NCI-H2196 treated with DMSO at 0.1 percent for 48 hours (cell line): ENCODE data around the gene ARHGAP15.

Experiments used
- DNase-seq: peaks from one replicate; lab custom pipeline; 2025; ENCODE audit not compliant: unreplicated experiment; lab: John Stamatoyannopoulos, UW

ARHGAP15 gene

DNA sequence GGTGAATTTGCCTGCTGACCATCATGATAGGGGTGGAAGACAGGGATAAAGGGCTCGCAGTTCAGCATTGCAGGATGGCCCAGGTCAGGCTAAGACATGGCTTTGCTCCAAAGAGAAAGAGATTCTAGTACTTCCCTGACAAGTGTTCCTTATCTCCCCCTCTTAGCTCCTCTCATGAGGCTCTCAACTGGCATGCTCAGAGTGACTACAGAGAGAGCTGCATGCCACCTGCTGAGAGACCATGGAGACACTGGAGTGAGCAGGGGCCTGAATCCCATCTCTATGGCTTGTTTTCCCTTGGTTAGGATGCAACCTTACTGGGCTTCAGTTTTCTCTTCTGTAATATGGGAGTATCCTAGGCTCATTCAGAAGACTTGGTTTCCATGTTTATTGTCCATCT, 94.3 kb downstream of the ARHGAP15 start:
- DNase-seq: no peak

DNA sequence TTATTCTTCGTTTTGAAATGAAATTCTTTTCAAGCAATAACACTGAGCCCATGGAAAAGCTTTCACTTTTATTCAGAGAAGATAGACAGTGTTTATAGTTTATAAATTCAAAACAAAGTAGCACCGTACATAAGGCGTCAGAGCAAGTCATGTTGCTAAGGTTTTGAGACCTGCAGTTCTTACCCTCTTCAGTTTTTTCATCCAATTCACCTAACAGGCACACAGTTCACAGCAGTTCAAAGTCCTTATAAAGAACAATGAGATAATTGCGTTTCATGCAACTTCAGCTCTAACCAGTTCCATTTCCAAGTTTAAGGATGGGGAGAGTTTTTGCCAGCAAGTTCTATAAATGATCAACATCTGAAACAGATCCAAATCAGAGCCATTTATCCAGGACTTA, 96.7 kb downstream of the ARHGAP15 start:
- DNase-seq: no peak

DNA sequence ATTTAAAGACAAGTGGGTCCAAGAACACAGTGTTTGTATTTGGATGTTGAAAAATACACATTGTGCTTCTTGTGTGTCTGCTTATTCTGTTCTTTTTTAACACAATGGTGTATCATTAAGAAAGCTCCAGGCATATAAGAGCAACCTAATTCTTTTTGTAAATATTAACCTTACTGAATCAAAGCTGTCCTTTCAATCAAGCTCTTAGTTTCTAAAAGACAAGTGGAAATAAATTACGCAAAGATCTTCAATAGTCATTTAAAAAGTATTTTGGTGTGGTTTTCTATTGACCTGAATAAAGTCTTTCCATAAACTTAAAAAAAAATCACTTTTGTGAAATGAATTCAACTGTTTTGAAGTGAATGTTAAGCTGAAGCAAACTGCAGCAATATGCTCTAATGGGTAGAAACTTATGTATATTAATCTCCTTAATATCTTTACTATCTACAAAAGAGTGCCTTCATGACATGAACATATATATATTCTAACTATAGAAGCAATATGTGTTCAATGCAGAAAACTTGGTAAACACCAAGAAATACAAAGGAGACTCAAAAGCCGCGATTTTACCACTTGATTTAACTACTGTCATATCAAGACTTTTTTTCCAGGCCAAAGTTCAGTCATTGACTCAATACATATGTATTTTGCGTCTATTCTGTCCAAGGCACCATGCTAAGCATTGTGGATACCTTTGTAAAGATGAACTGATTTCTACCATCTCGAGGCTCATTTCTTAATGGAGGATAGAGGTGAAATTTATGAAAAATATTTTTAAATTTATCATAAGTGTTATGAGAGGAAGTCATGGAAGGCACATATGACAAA, 97.7 kb downstream of the ARHGAP15 start:
- no peak for DNase-seq

DNA sequence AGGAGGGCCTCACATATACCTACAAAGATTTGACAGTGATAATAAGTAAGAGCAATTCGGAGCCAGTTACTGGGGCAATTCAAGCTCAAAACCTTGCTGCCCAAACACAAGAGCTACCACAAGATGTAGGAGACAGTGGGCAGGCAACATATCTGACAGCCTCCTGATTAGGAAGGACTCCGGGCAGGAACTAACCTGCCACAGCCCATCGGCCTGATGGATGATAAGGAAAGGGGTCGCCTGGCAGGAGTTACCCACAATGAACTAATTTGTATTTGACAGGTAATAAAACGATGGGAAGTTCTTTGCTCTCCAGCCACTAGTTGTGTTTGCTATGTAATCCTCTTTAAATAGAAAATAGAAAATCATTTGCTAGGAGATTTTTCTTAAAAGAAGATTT, 100.2 kb downstream of the ARHGAP15 start:
- DNase-seq: no peak

DNA sequence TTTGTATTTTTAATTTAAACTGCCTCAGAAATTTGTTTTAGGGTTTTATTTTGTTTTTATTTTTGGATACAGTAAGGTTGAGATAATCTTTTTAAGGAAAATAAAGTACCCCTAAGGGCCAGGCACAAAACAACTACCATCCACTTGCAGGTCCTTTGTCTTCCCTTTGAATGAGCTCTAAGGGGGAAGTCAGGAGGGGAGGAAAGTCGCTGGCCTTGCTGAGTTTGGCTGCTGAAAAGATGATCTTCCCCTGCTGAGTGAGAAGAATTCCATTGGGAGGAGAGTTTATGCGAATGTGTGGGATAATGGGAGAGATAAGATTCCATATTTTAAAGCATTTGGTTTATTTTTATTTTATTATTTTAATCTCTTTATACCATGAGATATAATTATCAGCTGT, 100.7 kb downstream of the ARHGAP15 start:
- no peak for DNase-seq

DNA sequence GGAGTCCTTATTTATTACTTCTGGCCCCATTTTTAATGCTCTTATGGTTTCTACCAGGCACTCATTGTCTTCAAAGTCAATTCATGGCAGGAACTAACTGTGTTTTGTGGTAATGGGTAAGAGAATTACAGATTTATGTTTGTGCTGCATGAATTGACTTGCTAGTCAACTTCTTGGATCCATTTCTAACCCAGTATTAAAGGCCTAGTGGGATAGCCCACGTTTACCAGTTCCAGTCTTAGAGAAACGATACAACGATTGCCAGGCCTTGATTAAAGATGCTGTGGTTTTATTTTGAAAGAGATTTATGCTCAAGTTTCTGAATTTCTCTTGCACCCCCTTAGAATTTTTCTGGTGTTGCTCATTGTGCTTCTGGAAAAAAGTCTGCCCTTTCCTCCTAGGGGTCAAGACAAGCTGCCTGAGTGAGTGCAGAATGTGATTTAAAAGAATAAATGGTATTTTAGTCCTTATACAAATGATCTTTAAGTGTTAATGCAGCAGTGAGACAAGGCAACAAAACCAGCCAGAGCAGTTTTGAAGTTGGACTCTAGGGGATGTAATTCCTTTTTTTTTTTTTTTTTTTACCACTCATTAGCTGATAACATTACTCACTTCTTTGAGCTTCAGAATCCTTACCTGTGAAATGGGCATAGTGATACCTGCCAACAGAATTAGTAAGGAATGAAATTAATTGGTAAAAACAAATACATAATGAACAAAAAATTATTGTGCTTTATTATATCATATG, 101.5 kb downstream of the ARHGAP15 start:
- no peak for DNase-seq

DNA sequence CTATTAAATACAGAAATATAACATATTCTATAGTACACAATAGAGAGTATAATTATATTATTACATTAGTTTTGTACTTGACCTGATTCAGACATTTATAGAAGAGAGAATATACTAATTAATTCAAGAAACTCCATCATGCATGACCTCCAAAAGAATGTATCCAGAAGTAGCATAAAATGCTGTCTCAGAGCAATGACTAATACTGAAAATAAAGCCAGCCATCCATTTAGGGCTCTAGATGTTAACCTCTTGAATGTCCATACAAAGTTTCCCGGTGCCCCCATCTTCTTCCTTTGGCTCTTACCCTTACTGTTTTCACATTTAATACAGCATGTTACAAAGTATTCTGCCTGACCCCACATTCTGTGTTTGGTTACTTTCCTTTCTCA, 102.0 kb downstream of the ARHGAP15 start:
- no peak for DNase-seq

DNA sequence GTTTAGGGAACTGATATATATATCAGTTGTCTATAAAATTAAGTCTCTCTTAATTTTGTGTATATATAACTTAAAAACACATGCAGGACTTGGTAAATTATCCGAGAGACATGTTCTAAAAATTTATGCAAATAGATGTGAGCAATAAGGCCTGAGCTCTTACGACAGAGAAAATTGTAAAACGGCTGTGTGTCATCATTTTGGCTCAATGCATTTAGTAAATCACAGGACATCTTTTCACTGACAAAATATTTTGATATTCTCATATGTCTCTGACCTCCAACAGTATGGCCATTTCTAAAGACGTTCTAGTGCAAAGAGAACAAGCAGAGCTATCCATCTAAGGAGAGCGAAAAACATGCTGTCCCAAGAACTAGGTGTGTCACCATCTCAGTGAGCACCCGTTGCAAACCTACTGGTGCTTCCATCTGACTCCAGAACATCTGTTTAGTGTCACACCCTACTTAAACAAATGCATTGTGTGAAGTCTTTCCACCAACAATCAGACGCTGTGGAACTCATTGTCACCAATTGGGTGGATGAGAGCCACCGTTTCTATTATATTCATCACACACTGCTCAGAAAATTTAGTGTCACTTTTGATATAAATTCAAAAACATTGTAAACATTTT, 108.0 kb downstream of the ARHGAP15 start:
- DNase-seq: no peak

DNA sequence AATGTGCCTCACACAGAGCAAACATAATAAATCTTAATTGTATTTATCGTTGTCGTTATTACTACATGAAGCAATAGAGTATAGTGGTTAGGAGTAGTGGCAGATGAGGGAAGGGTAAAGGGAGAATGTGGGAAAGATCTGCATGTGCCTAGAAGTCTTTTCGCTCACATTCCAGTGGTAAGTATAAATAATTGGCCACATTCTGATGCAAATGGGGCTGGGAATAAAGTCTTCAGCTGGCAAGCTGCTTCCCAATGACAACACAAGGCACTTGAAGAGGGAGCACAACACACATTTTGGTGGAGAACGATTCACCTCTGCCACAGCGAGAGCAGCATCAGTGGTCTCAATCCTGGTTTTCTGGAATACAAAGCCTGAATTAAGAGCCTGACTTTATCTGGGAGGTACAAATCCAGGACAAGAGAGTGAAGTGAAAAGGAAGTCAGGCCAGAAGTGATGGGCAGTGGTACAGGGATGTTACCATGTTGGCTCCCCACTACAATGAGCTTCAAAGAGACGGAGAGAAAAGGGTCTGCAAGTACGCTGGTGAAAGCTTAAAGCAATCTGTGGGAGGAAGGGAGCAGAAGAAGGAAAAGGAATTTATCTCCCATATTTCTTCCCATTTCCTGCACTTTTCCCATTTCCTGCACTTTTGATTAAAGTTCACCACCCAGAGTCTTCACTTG, 112.3 kb downstream of the ARHGAP15 start:
- no peak for DNase-seq

DNA sequence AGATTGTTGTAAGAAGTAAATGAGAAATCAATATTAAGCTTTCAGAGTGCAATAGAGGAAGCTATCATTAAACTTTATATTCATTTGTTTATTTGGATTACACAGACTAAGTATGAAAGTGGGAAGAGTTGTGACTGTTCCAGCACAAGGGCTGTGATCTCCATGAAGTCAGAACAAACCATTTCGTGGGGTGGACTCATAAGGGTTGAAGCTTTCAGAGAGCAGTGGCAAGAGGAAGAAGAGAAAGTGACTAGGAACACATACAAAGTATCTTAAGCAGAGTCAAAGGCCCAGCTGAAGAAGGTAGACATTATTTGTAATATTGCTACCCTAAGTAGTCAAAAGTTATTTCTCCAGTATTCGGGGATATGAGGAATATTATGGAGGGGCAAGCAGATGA, 117.0 kb downstream of the ARHGAP15 start:
- DNase-seq: no peak

DNA sequence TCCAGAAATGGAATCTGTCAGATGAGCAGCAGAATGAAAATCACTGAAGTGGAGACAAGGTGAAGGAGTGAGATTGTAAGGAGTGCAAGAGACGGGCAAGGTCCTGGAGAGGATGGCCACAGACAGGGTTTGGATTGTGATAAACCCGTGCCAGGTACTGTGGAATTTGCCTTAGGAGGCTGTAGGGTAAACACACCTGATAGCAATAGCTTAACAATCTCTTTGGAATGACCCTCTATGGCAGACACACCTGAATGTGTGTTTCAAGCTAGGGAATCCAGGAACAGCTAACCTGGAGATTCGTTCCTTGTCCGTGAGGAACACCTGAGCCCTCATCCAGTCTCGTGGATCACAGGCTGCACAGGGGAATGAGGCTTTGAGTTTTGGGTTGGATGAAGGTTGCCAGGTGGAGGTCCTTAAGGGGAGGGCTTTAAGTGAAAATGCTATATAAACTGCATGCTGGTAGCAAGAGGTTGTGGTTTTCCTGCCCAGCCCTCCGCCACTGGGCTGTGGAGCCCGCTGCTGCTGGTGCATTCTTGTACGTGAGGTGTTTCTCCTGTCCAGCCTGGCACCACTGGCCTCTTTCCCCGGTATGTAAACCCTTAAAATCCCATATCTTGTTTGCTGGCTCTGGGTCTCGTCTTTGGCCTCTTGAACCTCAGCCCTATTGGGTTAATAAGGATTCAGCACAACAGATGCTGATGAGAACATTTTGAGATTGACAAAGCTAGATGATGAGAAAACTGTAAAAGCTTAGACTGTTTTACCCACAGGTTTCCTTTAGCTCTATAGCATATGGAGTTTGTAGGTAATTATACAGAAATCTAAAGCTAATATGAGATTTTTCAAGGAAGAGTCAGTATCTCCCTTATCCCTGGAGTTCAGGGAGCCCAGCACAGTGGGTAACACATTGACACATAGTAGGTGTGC, 117.9 kb downstream of the ARHGAP15 start:
- no peak for DNase-seq

DNA sequence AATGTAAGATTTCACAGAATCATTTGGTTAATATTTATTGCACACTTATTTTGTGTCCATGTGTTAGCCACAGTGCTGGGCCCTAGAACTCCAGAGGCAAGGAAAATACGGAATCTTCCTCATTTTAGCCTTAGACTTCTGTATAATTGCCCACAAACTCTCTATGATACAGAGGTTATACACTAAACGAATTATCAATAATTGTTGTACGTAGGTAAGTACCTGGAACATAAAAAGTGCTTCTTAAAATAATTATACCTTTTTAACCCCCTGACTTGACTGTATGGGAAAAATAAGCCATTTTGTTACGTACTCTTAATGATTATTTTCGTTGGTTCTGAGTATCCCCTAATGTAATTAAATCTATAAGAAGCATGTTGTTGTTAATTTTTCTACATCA, 119.4 kb downstream of the ARHGAP15 start:
- no peak for DNase-seq

DNA sequence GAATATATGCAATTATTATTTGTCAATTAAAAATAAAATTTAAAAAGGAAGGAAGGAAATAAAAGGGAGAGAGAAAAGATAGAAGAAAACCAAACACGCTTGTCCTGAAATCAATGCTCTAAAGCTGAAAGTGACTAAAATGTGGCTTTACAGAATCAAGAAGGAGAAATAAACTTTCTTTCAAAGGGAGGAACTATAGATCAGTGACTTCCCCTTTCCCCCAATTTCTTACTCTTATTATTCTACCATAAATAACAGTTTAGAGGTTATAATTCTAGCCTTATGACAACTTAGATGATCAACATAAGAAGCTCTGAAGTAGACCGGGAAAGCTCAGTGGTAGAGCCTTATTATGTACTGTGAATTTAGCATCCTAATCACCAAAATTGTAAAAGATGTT, 122.5 kb downstream of the ARHGAP15 start:
- DNase-seq: no peak

DNA sequence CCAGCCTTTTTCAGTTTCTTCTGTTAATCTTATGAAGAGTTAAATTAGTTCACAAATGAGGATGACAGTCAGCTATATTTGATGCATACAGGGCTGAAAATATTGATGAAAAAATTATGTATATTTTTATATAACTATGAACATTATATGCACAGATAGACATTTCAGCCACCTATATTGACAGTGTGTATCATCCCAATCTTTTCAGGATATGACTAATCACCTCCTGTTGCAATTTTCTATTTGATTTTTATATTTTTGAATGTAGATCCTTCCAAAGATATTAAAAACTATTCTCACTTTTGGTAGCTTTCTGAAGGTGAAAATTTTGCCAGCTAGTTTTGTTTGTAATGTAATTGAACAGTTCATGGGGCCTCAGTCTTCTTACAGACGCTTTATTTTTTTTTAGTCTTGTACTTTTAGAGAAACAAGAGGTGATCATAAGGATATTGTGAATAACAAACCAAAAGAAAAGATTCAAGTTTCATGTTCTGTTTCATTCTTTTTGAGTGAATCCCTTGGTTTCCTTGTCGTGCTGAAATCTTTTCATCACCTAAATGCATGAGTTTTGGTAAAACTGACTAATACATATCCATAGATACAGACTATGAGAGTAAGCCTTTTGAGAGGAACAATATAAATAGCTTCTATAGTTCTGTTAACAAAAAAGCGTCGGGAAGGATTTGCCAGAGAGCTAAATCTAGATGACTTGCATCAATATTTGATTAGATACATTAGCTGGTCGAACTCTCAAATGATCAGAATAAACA, 123.1 kb downstream of the ARHGAP15 start:
- DNase-seq: no peak

DNA sequence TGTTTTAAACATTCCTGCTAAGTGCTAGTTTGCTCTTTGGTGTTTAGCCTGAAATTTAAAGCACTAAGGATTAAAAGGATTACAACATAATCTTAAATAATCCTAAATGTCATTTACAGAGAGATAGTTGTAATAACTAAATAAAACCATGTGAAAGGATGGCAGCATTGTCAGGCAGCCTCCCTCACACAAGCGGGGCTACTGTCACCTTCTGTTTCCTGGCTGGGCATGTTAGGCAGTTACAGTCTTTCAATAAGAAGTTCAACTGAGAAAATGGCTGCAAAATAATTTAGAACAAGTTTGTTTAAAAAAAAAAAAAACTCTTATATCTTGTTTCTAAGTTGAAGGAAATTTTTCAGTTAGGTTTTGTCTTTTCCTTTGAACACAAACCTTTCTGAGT, 124.9 kb downstream of the ARHGAP15 start:
- DNase-seq: no peak

DNA sequence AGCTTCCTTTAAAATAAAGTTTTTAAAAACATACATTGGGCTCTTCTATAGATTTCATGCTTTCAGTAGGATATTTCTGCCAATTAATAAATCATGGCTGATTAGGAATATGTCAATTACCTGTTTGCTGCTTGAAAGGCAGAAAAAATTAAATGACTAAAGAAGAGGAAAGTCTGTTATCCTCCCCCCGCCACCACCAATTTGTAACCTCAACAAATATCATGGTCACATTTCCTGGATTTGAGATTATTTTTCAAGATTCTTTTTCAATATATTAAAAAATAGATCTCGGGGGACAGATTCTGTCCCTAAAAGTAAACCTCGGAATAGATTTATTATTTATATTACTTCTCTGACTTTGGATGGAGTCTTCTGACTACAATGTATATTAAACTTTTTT, 125.9 kb downstream of the ARHGAP15 start:
- DNase-seq: no peak

DNA sequence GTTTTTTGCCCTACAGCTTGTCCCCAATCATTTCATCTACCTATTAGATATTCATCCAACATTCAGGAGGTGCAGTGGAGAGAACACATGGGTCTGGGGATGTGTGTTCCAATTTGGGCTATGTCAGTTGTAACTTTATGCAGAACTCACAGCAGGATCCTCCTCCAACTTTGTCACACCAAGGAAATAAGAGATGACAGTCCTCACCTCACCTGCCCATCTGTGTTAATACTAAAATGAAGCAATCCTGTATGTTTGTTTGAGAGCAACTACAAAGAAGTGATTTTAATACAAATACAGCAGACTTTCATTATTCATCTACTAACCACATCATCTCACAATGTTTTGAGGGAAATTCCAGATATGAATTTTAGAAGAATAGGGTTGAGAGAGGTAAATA, 126.7 kb downstream of the ARHGAP15 start:
- no peak for DNase-seq

DNA sequence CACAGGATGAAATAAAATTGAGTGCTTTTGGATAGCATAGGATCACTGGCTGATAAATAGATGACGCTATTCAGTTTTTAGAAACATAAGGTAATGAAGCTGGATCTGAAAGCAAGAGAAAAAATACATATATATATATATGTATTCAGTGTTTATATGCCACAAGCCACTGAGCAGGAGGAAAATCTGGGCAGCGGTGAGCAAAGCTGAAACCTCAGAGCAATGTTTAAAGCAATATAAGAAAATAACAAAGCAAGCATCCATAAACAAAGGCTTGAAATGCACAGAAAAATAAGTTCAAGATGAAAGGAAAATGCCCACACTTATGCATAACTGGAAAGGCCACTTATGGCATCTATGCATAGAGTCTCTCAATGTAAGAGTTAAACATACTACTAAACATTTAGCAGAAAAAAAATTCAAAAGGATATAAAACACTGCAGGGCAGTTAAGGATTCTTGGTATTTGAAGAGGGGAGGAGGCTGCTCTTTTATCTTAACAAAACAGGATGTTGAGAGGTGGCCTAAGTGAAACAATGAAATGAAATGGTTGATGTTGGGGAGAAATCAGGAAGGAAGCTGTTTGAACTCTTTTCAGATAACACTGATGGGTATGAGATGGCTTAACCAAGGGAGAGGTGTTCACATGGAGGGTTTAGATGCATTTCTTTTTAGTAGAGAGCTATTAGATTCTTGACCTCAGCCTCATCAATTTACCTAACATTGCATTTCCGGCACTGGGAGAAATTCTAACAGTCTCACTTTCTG, 129.1 kb downstream of the ARHGAP15 start:
- no peak for DNase-seq

DNA sequence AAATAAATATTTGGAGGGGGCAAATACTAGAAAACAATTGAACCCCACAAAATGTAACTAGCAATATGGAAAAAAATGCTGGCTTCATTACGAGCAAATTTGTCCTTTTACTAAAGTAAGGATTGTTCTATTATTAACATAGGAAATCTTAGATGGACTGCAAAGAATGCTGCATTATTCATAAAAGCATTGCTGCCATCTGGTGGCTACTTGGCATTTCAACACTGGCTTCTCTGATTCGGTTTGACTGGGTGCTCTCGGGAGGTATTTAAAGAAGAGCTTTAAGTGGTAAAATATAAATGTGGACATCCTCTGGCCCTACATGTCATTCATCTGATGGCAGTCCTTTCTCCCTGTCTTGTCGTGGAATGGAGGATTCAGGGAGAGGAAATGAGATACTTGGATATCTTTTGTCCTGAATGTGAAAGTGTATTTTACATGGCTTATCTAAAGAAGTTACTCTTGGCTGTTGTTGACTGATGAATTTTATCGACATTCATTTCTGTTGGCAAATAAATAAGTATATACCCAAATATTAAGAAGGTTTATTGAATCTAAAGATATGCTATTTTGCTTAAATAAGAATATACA, 130.2 kb downstream of the ARHGAP15 start:
- DNase-seq: peak; percentile 6
